ENCODE data around the gene LRP1.
A peak's percentile ranks its signal among the peaks of the same experiment; 100 is the strongest.

LRP1 gene

DNA sequence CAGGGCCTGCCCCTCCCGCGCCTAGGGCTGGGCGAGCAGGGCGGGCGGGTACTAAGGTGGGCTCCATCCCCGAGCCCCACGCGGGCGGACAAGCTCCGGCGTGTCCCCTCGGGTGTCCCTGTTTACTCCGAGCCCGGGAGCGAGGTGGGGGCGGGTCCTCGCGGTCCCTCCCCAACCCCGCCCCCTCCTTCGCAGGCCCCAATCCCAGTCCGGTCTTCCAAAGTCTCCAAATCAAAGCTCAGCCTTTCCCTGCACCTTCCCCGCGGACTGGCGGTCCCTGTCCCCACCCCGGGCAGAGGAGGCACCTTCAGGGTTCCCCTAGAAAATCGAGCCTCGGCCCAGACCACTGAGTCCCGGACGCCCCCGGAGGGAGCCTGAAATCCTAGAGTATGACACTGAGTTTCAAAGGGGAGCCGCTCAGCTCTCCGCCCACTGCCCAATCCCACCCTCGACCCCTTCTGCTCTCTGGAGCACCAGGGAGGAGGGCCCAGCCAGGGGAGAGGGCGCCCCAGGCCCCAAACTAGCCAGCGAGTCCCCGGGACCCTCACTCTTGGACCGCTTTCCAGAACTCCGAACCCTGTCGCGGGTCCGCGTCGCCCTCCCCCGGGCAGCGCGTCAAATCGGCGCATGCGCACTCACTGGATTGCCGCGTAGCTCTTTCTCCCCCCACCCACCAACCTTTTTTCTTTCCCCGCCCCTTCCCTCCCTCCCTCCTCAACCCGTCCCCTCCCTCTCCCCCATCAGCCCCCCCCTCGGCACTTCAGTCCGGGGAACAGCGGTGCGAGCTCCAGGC, at the start of gene LRP1:
LRP1 (plus strand) TSS at position 758 of the 793 bp plus-strand sequence. CDS start 482 bp downstream, outside the sequence.
- peak; percentile 68 for DNase-seq (ENCODE audit: low read depth)

DNA sequence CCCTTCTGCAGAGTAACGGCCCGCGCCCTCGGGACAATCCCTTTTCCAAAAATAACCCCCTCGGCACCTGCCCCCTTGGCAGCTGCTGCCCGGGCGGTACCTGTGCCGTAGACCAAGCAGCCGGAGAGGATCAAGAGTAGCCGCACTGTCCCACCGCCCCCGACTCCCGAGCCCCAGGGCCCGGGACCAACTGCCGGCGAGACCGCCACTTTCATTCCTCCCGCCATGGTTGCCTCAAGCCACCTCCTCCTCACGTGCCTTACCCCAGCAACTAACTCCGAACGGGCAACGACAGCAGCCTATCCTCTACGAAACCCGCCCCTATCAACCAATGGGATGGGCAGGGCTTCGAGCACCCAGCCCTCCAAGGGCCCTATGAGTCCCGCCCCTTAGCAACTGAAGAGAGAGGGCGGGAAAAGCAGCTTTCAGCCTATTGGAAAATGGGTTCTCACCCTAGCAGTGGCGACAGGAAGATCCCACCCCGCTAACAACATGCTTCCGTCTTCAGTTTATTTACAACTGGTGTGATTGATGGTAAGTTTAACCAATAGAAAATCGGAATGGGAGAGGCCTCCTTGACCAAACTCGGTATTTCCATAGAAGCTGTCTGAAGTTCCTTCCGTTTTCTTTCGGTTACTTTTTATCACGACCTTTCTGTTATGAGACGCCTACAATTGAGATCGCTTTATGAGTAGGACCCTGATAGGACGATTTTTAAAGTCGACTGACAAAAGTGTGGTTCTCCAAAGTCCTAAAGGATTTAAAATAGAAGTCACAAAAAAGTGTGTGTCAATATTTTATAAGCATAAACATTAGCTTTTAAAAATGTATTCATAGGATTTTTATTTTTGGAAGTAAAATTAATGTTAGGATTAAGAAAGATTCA, 49.5 kb upstream of the LRP1 start, which contains the start of gene NEMP1:
NEMP1 (minus strand) TSS at position 273 of the 886 bp plus-strand sequence; CDS start at position 227, 46 bp downstream.
- peak; percentile 100 for DNase-seq (ENCODE audit: low read depth)

DNA sequence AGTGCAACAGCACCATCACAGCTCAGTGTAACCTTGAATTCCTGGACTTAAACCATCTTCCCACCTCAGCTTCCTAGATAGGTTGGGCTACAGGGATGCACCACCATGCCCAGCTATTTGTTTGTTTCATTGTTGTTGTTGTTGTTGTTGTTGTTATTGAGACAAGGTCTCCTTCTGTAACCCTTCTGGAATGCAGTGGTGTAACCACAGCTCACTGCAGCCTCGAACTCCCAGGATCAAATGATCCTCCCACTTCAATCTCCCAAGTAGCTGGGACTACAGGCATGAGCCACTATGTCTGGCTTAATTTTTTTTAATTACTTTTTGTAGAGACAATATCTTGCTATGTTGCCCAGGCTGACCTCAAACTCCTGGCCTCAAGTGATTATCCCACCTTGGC, 48.5 kb upstream of the LRP1 start:
- DNase-seq (ENCODE audit: low read depth) = no peak

DNA sequence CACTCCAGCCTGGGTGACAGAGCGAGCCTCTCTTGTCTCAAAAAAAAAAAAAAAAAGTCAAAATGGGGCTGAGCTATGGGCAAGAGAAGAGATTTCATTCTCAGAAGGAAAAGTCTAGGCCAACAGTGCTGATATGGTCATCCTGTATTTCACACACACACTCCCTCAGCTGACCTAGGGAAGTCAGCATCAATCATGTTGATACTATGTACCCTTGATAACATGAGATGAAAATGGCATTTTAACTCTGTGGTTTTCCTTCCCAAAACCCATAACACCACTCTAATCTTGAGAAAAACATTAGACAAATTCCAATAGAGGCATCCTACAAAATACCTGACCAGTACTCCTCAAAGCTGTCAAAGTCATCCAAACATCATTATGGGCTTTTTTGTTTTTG, 47.4 kb upstream of the LRP1 start:
- peak; percentile 91 for DNase-seq (ENCODE audit: low read depth)

DNA sequence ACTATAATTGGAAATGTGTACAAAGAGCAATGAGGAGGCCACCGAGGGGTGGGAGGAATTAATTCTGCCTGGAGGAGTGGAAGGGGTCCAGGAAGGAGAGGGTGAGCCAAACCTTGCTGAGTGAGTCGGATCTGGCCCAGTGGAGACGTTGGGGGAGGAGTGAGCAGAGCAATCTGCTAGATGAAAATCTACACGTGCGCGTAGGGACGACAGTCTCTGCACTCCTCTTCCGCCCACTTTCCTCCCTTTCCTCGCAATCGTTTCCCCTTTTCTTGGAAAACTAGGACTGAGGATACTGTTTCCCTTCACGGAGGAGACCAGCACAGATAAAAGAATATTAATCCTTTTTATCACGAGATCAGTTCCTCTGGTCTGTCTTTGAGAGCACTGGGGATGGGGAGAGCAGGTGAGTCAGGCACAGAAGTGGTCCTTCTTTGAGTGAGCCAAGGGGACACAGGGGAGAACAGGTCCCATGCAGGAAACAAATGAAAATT, 42.2 kb upstream of the LRP1 start:
- DNase-seq (ENCODE audit: low read depth) = peak; percentile 52

DNA sequence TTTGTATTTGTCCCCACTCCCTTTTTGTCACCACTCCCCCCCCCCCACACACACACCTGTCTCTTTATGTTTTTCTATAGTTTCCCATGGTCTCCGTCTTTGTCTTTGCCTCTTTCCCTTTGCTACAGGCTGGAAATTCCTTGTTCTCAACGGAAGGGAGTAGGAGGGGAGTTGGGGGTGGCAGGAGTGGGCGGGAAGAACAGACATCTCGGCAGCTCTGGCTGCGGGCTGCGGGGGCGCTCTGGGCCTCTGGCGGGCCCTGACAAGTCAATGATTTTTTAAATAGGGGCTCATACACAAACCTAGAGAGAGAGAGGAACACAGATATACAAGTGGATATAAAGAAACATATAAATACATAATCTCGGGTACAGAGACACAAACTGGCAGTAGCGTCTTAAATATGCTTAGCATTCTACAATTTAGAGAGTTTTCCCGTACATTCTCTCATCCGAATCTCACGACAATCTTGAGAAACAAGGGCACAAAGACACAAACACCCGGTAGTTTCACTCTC, 41.7 kb upstream of the LRP1 start:
- DNase-seq (ENCODE audit: low read depth) = peak; percentile 80

DNA sequence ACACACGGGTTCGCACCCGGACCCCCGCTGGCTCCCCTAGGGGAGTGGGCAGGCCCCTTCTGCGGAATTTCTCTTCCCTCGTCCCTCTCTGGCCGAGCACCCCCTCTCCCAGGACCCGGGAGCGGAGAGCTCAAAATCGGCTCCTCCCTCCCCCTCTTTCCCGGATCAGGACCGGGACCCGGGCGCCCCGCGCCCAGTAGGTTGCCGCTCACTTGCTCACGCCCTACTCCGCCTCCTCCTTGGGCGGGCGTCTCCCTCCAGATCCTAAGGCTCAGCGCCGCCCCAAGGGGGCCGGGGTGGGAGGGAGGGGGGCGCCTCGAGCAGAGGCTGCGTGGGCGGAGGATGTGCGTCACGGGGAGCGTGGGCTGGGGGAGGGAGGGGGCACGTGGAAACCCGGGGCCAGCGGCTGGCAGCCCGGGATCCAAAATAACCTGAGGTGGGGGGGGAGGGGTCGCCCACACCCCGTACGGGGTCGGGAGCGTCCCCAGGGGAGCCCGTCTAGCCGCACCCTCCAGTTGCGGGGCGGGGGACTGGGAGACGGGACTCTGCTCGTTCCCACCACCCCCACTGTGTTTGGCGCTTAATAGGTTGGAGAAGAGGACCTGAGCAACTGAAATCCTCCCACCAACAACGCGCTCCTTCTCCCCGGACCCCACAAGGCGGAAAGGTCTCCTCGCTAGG, 41.1 kb upstream of the LRP1 start:
- DNase-seq (ENCODE audit: low read depth) = peak; percentile 88

DNA sequence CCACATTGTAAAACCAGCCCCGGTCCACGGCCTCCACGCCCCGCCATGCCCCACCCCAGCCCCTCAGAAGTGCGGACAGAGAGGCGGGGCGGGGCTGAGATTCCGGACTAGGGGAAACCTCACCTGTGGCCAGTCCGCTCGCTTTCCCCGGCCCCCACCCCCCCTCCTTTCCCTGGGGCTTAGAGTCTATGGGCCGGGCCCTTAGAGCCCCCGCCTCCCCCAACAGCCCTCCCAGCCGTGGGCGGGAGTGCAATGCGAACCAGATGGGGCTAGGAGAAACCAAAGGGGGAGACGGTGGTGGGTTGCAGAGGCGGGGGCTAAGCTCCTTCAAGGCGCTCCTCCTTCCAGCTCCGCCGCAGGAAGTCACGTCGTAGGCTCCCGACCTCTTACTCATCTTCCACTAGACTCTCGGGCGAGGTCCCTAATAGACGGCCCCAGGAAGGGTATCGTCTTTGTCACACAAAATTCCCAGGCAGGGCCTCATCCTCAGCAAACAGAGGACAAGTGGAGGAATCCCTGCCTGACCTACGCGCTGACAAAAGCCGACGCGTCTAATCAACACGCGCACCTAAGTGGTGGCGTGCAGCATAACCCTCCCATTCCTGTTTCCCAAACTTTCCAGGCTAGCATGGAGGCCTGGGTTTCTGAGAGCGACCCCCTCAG, 40.5 kb upstream of the LRP1 start:
- DNase-seq (ENCODE audit: low read depth) = peak; percentile 96

DNA sequence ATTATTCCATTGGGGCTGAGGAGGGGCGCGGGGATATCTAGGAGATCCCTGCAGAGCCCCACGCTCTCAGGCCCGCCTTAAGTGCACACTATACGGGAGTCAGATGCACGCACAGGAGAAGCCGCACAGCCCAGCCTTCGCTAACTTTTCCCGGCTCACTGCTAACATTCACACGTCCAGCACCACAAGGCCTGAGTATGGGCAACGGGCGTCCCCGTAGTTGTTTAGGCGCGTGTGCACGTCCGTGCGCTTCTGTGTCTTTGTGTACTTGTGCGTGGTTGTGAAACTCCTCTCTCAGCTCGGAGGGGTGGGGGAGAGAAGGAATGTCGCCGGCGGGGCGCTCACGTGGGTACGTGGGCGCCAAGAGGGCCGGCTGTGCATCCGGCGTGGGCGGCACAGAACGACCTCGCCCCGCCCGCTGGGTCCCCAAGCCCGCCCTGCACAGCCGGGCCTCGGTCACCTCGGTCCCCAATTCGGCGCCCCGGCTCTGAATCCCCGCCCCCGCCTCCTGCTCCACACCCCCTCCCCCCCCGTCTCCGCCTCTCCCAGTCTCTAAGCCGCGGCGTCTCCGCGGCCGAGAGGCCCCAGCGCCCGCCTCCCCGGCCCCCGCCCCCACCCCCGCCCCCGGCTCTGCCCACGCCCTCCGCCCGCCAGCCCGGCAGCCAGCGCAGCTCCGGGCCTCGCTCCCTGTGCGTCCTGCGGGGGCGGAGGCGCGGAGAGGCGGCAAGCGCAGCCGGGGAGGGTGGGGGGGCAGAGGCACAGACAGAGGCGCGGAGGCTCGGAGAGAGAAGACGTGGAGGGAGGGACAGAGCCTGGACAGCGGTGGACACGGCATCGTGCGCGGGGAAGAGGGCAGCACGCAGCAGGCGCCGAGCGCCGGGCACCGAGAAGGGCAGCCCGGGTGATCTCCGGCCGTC, 39.7 kb upstream of the LRP1 start, which contains the start of gene NAB2:
NAB2 (plus strand) TSS at position 761 of the 917 bp plus-strand sequence. CDS start 158 bp downstream, outside the sequence.
- DNase-seq (ENCODE audit: low read depth) = peak; percentile 97

DNA sequence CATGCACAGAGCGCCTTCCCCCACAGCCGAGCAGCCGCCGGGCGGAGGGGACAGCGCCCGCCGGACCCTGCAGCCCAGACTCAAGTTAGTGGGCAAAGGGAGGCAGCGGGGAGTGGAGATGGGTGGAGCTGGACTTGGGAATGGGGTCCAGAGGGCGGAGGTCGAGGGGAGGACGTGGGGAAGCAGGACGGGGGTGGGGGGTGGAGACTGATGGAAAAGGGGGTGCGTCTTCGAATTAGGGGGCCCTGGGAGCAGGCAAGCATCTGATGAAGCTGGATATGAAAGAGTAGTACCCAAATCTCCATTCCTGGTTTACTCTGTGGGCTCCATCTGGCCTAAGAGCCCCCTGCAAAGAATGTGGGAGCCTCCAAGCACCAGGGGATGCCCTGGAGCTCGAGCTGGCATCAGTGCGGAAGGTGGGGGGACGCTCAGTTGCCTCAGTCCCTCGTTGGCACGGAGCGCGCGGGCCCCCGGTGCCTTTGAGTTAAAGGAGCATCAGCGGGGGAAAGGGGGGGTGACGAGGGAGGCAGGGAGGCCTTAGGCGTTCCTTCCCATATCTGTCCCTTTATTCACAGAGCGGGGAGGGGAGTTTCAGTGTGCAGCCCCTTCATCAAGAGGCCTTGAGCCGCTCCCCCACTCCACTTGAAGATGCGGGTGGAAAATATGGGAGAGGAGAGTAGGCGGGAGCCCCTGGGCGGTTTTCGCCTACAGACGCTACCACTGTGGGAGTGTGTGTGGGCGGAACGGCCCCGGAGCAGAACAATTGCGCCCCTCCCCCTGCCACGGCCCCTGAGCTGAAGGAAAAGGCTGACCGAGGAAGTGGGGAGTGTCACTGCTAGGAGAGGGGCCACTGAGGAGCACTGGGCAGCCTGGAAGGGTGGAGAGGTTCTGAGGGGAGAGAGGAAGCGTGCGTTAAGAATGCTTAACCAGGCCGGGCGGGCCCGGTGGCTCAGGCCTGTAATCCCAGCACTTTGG, 38.7 kb upstream of the LRP1 start:
- peak; percentile 67 for DNase-seq (ENCODE audit: low read depth)

DNA sequence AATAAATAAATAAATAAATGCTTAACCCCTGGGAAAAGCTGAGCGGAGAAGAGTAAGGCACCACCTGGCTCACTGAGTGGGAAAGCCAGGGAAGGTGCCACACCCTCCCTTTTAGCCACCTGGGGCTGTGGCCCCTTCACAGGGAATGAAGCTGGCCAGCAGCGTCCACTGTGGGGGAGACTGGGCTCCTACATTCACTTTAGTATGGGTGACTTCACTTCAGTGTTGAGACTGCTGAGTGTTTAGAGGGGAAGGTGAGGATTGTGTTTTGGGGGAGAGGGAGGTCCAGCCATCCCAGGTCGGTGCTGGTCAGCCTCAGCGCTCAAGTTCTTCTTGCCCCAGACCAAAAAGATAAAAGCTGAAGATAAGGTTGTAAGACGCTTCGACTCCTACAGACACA, 37.8 kb upstream of the LRP1 start:
- no peak for DNase-seq (ENCODE audit: low read depth)

DNA sequence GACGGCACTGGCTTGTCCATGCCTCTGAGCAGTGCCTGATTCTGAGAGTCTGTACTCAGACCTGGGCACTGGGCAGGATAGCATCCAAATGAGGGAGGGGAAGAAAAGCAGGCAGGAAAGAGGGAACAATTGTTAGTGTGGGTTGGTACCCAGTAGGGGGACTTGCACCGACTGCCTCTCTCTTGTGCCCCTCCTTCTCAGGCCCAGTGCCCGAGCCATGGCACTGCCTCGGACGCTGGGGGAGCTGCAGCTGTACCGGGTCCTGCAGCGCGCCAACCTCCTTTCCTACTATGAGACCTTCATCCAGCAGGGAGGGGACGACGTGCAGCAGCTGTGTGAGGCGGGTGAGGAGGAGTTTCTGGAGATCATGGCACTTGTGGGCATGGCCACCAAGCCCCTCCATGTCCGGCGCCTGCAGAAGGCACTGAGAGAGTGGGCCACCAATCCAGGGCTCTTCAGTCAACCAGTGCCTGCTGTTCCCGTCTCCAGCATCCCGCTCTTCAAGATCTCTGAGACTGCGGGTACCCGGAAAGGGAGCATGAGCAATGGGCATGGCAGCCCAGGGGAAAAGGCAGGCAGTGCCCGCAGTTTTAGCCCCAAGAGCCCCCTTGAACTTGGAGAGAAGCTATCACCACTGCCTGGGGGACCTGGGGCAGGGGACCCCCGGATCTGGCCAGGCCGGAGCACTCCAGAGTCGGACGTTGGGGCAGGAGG, 37.2 kb upstream of the LRP1 start:
- DNase-seq (ENCODE audit: low read depth) = no peak

DNA sequence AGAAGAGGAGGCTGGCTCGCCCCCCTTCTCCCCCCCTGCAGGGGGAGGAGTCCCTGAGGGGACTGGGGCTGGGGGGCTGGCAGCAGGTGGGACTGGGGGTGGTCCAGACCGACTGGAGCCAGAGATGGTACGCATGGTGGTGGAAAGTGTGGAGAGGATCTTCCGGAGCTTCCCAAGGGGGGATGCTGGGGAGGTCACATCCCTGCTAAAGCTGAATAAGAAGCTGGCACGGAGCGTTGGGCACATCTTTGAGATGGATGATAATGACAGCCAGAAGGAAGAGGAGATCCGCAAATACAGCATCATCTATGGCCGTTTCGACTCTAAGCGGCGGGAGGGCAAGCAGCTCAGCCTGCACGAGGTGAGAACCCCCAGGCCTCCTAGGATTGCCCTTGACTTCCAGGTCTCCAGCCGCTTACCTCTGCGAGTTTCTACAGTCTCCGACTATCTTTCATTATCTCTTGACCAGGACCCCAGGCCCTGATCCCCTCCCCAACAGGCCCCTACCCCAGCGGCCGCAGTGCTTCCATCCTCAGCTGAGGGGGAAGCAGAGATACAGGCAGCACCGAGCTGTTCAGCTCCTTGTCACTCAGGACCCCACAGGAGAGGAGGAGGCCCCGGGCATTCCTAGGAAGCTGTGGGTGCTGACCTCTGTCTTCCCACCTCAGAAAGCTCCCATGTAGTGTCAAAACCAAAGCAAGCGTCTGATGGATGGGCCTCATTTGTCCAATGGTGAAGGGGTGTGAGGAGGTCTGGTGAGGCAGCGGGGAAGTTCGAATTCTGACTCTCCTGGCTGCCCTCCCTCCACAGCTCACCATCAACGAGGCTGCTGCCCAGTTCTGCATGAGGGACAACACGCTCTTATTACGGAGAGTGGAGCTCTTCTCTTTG, 36.4 kb upstream of the LRP1 start:
- DNase-seq (ENCODE audit: low read depth) = no peak

DNA sequence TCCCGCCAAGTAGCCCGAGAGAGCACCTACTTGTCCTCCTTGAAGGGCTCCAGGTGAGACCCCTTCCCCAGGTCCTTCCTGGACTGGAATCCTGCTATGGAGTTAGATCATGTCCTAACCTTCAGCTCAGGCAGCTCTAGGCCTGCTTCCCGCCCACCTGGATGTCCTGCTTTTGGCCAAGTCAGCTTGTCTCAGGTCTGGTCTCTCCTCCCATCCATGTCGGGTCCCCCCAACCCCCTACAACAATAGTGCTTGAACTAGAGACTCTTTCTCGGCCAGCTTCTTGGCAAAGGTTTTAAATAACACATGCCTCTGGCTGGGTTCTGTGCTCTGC, 35.8 kb upstream of the LRP1 start:
- no peak for DNase-seq (ENCODE audit: low read depth)

DNA sequence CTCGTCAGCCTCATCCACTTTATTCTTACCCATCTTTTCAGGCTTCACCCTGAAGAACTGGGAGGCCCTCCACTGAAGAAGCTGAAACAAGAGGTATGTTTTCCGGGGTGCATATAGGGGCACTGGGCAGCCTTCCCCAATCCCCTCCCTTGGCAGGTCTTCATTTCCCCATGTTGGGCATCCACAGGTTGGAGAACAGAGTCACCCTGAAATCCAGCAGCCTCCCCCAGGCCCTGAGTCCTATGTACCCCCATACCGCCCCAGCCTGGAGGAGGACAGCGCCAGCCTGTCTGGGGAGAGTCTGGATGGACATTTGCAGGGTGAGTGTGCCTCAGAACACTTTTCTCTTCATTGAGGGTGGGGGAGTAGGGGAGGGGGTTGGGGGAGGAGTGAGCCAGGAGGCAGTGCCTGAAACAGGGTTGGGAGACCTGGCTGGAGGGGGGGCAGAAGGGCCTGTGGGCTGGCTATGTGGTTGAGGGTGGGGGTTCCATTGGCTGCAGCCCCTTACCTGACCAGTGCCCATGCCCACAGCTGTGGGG, 35.3 kb upstream of the LRP1 start:
- DNase-seq (ENCODE audit: low read depth) = no peak

DNA sequence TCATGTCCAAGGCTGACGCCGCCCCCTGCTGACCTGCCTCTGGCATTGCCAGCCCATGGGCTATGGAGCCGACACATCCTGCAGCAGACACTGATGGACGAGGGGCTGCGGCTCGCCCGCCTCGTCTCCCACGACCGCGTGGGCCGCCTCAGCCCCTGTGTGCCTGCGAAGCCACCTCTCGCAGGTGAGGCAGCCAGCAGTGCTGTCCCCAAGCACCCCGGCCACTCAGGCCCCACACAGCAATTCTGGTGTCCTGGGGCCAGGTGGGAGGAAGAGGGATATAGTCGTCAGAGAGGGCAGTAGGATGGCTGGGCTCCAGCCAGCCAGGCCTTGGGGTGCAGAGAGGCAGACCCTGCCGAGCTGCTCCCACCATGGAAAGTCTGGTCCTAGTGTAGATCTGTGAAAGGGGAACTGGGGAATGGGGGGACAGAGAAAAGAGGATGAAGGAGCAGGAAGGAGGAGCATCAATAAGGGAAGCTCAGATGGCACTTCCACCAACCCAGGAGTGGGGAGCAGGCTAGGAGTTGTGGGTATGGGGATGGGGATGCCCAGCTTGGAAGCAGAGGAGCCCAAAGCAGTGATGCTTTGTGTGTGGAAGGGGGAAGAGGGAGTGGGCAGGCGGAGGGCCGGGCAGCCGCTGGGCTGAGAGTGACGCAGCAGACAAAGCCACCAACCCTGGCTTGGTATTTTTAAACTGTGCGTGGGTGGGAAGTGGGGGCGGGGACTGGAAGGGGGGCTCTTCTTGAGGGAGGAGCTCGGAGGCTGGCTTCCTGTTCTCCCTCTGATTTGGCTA, 34.7 kb upstream of the LRP1 start:
- DNase-seq (ENCODE audit: low read depth) = peak; percentile 83

Measured in amniotic epithelial cell (primary cell).